ENCODE measurements around the gene KLHL29.

DNA sequence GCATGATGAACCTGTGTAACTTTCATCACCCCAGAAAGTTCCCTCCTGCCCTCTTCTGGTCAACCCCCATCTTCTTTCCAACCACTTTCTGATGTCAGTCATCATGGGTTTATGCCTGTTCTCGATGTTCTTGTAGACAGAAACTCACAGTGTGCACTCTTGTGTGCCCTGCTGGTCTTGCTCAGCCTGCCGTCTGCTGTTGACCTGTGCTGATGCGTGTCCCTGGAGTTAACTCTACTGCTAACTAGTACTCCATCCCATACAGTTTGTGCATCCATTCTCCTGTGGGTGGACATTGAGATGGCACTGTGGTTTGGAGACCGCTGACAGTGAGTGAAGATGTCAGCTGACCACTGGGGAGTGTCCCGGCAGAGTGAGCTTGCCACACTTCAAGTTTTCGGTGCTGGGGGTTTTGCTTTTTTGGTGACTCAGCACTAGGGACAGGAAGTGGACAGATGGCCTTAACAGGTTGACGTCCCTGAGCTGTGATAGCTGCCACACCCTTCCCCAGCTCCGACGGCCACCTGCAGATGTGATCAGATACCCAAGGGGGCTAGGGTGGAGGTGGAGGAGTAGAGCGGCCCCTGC is 14.8 kb downstream of the KLHL29 start:
- TF ChIP-seq, protein P1, sequence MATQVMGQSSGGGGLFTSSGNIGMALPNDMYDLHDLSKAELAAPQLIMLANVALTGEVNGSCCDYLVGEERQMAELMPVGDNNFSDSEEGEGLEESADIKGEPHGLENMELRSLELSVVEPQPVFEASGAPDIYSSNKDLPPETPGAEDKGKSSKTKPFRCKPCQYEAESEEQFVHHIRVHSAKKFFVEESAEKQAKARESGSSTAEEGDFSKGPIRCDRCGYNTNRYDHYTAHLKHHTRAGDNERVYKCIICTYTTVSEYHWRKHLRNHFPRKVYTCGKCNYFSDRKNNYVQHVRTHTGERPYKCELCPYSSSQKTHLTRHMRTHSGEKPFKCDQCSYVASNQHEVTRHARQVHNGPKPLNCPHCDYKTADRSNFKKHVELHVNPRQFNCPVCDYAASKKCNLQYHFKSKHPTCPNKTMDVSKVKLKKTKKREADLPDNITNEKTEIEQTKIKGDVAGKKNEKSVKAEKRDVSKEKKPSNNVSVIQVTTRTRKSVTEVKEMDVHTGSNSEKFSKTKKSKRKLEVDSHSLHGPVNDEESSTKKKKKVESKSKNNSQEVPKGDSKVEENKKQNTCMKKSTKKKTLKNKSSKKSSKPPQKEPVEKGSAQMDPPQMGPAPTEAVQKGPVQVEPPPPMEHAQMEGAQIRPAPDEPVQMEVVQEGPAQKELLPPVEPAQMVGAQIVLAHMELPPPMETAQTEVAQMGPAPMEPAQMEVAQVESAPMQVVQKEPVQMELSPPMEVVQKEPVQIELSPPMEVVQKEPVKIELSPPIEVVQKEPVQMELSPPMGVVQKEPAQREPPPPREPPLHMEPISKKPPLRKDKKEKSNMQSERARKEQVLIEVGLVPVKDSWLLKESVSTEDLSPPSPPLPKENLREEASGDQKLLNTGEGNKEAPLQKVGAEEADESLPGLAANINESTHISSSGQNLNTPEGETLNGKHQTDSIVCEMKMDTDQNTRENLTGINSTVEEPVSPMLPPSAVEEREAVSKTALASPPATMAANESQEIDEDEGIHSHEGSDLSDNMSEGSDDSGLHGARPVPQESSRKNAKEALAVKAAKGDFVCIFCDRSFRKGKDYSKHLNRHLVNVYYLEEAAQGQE (IDR thresholded peaks at IDR 0.05; ENCODE audit: insufficient read depth in 1 of 2, low read depth in 2 of 2, low read length in 2 of 2), result no peak
- no peak for TF ChIP-seq TAF1 (IDR thresholded peaks at IDR 0.05; ENCODE audit: borderline replicate concordance, insufficient read depth, low read length)
